GM21737 (cell line): Measurements from ENCODE around the gene NIPBL.
"Not testable (repeated sequence)": the region's sequence is repeated elsewhere in the genome, so short reads cannot be mapped to it uniquely, and the experiment has no call there.

Experiments used
- ATAC-seq: cut with Tn5 transposase; IDR thresholded peaks from one replicate; pipeline ENCODE4 v1.9.1; 2021; ENCODE audit warnings: mild to moderate bottlenecking, moderate library complexity; ENCODE audit not compliant: unreplicated experiment

The NIPBL gene

DNA sequence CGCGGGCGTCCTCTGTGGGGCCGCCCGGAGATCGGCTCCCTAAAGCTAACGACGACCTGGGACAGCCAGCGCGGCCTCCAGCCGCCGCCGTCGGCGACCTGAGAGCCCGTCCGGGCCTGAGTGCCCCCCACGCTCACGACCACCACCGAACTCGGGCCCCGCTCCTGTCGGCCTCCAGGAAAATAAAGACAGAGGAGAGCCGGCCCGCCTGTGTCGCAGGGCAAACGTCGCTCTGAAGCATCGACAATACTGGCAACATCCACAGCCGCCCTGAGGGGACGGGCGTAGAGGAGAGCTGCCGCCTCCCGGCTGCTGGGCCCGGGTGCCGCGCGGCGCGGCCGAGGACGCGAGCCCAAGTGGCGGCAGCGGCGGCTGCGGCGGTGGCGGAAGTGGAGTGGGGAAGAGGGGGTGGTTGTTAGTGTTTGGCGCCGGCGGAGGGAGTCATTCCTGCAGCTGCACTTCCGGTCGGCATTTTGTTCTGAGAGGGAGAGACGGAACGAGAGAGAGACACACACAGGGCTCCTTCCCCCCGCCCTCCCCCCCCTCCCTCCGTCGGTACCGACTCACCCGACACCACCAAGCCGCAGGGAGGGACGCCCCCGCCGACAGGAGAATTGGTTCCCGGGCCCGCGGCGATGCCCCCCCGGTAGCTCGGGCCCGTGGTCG, at the start of gene NIPBL:
NIPBL (plus strand) TSS at position 471 of the 666 bp plus-strand sequence. CDS start 76,928 bp downstream, outside the sequence.
- peak; percentile 53 for ATAC-seq

DNA sequence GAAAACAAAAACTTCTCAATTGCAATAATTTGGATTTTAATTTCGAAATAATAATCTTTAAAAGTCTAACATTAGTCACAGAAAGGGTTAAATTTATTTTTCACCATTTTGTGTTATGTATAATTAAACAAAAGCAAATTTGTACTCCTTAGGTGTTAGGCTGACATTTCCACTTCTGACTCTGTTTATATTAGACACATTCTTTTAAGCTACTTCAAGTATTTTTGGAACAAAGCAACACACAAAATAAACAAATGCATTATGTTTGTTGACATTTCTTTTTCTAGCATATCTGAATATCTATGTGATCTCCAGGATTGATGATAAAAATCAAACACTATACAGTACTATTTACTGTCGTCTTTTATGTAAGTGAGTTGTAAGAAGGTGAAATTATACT, 44.3 kb upstream of the NIPBL start:
- ATAC-seq = no peak

DNA sequence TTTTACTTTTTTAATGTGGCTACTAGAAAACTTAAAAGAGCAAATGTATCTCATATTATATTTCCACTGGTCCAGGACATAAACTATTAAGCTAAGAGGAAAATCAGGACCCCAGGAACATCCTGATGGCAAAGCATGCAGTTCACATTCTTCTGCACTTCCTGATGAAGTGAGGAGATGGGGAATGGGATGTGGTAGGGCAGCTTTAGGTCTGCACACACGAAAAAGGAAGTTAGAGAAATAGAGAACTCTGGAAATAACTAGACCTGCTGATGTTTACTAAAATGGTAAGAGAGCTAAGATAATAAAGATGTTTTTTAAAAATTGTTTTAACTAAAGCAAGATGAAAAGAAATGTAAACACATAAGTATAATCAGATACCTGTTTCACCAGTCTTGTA, 39.7 kb upstream of the NIPBL start:
- no peak for ATAC-seq

DNA sequence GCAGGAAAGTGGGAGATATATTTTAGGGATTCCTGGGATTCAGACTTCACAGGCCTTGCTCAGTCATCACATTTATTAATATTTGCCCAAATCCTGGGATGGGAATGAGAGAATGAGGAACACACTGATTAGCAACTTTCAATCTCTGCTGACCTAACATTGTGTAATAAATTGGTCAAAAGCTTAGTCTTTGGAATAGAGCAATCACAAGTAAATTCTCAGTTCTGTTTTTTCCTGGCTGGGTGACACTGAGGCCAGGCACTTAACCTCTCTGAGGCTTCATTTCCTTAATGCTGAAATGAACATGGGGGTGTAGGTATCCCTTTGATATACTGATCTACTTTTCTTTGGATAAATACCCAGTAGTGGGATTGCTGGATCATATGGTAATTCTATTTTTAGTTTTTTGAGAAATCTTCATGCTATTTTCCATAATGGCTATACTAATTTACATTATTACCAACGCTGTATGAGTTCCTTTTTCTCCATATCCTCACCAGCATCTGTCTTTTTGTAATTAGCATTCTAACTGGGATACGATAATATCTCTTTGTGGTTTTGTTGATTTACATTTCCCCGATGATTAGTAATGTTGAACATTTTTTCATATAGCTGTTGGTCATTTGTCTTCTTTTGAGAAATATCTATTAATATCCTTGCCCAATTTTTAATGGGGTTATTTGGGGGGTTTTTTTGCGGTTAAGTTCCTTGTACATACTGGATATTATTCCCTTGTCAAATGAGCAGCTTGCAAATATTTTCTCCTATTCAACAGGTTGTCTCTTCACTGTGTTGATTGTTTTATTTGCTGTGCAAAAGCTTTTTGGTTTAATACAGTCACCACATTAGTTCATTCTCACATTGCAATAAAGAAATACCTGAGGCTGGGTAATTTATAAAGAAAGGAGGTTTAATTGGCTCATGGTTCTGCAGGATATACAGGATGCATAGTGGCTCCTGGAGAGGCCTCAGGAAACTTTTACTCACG, 36.8 kb upstream of the NIPBL start:
- ATAC-seq = no peak

- ATAC-seq = no peak
These were observed 34.9 kb upstream of the NIPBL start for GRCh38 chr5:36841677-36842076.

DNA sequence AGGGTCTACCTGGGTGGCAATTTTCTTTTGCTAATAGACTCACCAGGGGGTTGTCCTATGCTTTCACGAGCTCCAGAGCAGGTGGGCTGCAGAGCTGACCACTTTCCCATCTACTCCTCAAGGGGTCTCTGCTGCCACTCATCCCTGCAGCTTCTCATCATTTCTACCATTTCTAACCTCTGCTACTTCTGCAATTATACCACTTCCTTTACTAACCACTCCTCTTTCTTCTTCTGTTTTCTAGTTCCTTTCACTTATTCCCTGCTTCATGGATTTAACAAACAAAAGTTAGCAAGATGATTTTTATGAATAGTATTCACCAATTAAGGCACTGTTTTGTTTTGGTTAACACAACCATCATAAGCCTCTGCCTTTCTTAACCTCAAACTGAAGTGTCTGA, 34.5 kb upstream of the NIPBL start:
- no peak for ATAC-seq

DNA sequence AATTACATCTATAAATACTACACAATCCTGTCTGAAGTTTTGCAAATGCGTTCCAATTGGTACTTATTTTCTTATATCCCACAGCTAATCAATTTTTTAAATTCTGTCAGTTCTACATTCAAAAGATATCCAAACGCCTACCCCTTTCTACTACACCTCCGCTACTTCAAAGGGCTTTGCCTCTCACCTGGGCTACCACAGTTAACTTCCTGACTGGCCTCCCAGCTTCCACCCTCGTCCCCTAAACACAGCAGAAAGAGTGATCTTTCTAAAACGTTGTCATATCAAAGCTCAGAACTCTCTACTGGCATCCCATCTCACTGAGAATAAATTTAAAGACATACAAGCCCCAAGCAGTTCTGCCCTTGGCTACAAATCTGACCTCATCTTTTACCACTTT, 32.3 kb upstream of the NIPBL start:
- no peak for ATAC-seq

GRCh38 chr5:36848545-36848944, 28.0 kb upstream of the NIPBL start:
- not testable (repeated sequence) for ATAC-seq

DNA sequence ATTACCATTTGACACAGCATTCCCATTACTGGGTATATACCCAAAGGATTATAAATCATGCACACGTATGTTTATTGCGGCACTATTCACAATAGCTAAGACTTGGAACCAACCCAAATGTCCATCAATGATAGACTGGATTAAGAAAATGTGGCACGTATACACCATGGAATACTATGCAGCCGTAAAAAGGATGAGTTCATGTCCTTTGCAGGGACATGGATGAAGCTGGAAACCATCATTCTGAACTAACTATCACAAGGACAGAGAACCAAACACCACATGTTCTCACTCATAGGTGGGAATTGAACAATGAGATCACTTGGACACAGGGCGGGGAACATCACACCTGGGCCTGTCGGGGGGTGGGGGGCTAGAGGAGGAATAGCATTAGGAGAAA, 23.7 kb upstream of the NIPBL start:
- ATAC-seq = not testable (repeated sequence)

DNA sequence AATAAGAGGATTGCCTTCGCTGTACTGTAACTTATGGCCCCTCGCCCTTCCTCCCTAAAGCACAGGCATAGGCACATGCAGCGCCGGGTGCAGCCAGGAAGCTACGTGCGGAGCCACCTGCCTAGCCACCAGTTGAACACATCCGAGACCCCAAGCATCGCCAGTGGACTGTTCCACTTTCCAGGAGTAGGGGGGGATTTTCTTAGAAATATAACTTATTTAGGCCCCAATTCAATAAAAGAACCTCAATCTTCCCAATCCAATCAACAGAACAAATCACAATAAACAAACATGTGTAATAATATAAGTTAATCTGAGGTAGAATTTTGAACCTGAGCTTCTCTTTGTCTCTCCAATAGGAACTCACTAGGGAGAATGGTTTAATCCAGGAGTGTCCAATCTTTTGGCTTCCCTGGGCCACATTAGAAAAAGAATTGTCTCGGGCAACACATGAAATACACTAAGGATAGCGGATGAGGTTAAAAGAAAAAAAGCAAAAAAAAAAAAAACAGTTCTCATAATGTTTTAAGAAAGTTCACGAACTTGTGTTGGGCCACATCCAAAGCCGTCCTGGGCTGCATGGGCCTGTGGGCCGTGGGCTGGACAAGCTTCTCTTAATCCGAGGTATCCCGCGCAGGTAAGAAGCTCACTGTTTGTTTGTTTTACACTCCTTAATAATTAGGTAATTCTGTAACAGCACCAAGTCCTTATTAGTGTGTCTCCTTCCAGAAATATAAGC, 22.0 kb upstream of the NIPBL start:
- no peak for ATAC-seq

GRCh38 chr5:36855141-36855495, 21.5 kb upstream of the NIPBL start:
- ATAC-seq = no peak

GRCh38 chr5:36861871-36862270, 14.7 kb upstream of the NIPBL start:
- no peak for ATAC-seq

DNA sequence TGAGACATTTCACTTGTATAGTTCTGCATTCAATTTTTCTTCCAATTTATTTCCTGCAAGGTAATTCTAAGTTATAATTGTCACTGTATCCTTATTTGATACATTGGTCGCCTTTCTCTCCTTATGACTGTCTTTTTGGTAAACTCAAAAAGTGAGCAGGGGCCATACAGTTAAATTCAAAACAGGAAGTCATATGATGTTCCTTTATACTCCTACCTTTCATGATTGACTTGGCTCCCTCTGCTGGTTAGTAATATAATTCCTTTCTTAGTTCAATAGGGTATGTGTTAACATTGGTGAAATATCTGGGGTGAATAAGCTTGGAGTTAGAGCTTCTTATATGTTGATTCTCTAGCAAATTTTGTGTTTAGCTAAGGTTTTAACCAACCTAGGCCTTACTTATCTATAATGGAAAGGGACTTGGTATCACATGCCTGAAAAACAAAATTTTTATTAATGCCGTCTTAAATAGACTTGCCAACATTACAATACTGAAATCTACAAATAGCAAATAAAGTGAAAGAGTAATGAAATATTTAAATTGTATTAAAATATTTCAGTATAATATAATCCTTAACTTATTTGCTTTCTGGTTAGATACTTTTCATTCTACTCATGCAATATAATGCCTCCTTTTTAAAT, 6.0 kb upstream of the NIPBL start:
- peak; percentile 62 for ATAC-seq

DNA sequence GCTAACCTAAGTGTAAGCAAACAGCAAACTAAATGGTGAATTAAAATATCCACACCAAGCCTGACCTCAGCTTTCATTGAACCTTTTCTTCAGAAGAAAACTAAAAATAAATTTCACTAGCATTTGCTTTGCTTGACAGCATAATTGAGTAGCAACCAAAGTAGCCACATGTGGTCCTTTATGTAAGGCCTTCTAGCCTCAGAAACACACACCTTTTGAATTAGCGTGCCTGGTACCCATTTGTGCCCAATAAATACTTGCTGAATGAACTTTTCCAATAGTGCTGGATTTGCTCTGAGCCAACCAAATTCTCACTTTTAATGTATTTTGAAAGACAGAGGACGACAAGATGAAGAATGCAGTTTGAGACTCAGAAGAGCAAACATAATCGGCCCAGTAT, 2.1 kb upstream of the NIPBL start:
- no peak for ATAC-seq

- ATAC-seq = no peak
These were observed 1.3 kb upstream of the NIPBL start for GRCh38 chr5:36875051-36875789.

- ATAC-seq = peak; percentile 53
These were observed 725 bp upstream of the NIPBL start for GRCh38 chr5:36875790-36876298.

DNA sequence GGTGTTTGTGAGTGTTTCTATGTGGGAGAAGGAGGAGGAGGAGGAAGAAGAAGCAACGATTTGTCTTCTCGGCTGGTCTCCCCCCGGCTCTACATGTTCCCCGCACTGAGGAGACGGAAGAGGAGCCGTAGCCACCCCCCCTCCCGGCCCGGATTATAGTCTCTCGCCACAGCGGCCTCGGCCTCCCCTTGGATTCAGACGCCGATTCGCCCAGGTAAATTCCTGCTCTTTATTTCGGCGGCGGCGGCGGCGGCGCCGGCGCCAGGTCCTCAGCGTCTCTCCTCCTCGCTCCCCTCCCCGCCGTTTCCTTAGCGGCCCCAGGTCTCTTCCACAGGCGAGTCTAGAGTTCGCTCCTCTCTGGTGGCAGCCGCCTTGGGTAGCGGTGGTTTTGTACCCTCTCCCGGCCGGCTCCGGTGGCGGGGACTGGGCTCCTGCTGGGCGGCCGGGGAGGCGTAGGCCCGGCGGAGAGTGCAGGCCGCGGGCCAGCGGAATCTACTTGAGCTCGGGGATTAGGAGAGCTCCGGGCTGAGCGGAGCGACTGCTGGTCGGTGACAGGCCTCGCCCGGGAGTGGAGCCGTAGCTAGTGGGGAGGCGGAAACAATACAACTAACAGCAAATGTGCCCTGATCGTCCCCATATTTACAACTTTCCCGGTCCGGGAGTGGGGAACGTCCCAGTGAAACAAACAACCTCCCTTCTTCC, 547 bp downstream of the NIPBL start:
- peak; percentile 16 for ATAC-seq

DNA sequence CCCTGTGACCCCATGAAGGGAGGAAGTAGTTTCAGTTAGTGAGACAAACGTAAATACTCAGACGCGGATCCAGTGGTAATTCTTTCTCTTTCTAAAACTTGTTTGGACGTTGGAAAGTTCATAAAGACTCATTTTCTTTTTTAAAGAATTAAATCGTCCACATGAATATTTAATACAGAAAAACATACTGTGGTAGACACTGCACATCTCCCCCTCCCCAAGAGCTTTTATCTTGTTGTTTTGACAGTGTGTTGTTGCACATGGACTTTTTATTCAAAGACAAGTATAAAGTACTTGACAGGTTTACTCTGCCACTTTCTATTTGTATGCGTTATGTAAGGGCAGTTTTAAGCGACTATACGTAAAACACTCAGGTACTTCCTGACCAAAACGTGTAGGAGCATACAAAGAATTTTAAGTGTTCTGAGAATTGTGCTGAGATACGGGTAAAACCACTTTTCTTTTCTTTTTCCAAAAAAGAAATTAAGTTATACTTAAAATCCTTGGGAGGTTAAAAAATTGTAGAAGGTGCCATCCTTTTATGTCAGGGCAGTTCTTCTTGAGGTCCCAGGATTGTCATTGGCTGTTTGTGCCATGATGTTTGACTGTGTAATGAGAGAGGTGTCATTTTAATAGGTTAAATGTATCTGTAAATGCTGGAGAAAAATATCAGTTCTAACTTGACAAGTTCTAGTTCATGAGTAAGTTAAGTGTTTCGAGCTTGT, 1.3 kb downstream of the NIPBL start:
- no peak for ATAC-seq
